NT2/D1 (cell line): ENCODE data around the gene HSPE1.

Source experiments
- SUZ12 ChIP-seq: IDR thresholded peaks from 2 replicates; pipeline ENCODE4 v1.6.1; 2011; ENCODE audit not compliant: insufficient read length, insufficient read depth; ENCODE audit errors: extremely low read depth
- YY1 ChIP-seq: IDR thresholded peaks from 2 replicates; pipeline ENCODE4 v1.6.1; 2011; ENCODE audit not compliant: insufficient read length, insufficient read depth
- ZNF274 ChIP-seq: IDR thresholded peaks from 2 replicates; pipeline ENCODE4 v1.6.1; 2011; ENCODE audit warnings: mild to moderate bottlenecking, low read depth, low read length

GRCh38 chr2:197504512-197504911 lies 4.3 kb downstream of the HSPE1 start:
- TF ChIP-seq SUZ12 (no peak), ZNF274 (no peak), YY1 (no peak)
